Neuronal stem cell (in vitro differentiated cells): Measurements from ENCODE around the gene PID1.
A peak's percentile ranks its signal among the peaks of the same experiment; 100 is the strongest.

ENCODE experiments used
- DNase-seq: peaks from one replicate; pipeline ENCODE4 v3.0.0-alpha.2; 2013; ENCODE audit warnings: low spot score
- H2AFZ ChIP-seq: one replicate; pipeline ENCODE4 v1.6.1; 2013; ENCODE audit warnings: mild to moderate bottlenecking, low read length, inconsistent platforms
- H2AK5ac ChIP-seq: 2 replicates; pipeline ENCODE4 v1.6.1; 2013; ENCODE audit warnings: low read depth, mild to moderate bottlenecking, inconsistent platforms, low read length, moderate library complexity, mixed read lengths
- H2BK120ac ChIP-seq: 2 replicates; pipeline ENCODE4 v1.6.1; 2013; ENCODE audit warnings: low read depth, mild to moderate bottlenecking, inconsistent platforms, low read length, moderate library complexity, mixed read lengths
- H2BK12ac ChIP-seq: one replicate; pipeline ENCODE4 v1.6.1; 2013; ENCODE audit warnings: low read length, inconsistent platforms
- H2BK15ac ChIP-seq: 2 replicates; pipeline ENCODE4 v1.6.1; 2013; ENCODE audit warnings: mild to moderate bottlenecking, low read length, inconsistent platforms, mixed read lengths
- H2BK5ac ChIP-seq: one replicate; pipeline ENCODE4 v1.6.1; 2013; ENCODE audit warnings: inconsistent platforms, mild to moderate bottlenecking, low read length, moderate library complexity
- H3K14ac ChIP-seq: one replicate; pipeline ENCODE4 v1.6.1; 2013; ENCODE audit warnings: low read length, inconsistent platforms
- H3K18ac ChIP-seq: 2 replicates; pipeline ENCODE4 v1.6.1; 2013; ENCODE audit warnings: low read length, inconsistent platforms
- H3K23ac ChIP-seq: 2 replicates; pipeline ENCODE4 v1.6.1; 2013; ENCODE audit warnings: low read depth, mild to moderate bottlenecking, mixed read lengths, low read length, inconsistent platforms; ENCODE audit not compliant: poor library complexity
- H3K27ac ChIP-seq: replicated peaks from 3 replicates; pipeline ENCODE4 v1.5.1; 2013; ENCODE audit warnings: low read length, inconsistent platforms
- H3K27me3 ChIP-seq, 3 experiments: 2 replicates each; pipeline ENCODE4 v1.6.1; 2013; ENCODE audit warnings: low read length in 3 of 3, mild to moderate bottlenecking in 2 of 3, inconsistent platforms in 1 of 3, low read depth in 1 of 3, mixed read lengths in 1 of 3, moderate library complexity in 1 of 3; ENCODE audit not compliant: control insufficient read depth in 3 of 3, insufficient read depth in 3 of 3
- H3K36me3 ChIP-seq, 2 donors: replicated peaks in 1 of 2; 2 replicates each; pipeline ENCODE4 v1.6.1; 2013; ENCODE audit warnings: low read length in 2 of 2; ENCODE audit not compliant: control insufficient read depth in 2 of 2, insufficient read depth in 2 of 2
- H3K4ac ChIP-seq: 2 replicates; pipeline ENCODE4 v1.6.1; 2013; ENCODE audit warnings: inconsistent platforms, mild to moderate bottlenecking, low read length, moderate library complexity
- H3K4me1 ChIP-seq, 2 donors: 1 replicate in 1 of 2; 2 replicates in 1 of 2; pipeline ENCODE4 v1.6.1; 2013; ENCODE audit warnings: low read length in 2 of 2, low read depth in 1 of 2; ENCODE audit not compliant: control insufficient read depth in 2 of 2, insufficient read depth in 1 of 2
- H3K4me2 ChIP-seq: one replicate; pipeline ENCODE4 v1.6.1; 2013; ENCODE audit warnings: mild to moderate bottlenecking, low read length, inconsistent platforms; ENCODE audit not compliant: insufficient read depth, poor library complexity, severe bottlenecking
- H3K4me3 ChIP-seq, 2 donors: 2 replicates each; pipeline ENCODE4 v1.5.1; 2013; ENCODE audit warnings: low read length in 2 of 2, mild to moderate bottlenecking in 2 of 2, inconsistent platforms in 1 of 2, moderate library complexity in 1 of 2
- H3K79me1 ChIP-seq: one replicate; pipeline ENCODE4 v1.6.1; 2013; ENCODE audit warnings: low read depth, mild to moderate bottlenecking, inconsistent platforms, low read length, moderate library complexity
- H3K9ac ChIP-seq: one replicate; pipeline ENCODE4 v1.6.1; 2013; ENCODE audit warnings: mild to moderate bottlenecking, low read depth, low read length, inconsistent platforms; ENCODE audit not compliant: poor library complexity
- H3K9me3 ChIP-seq, 2 donors: replicated peaks in 1 of 2; 2 replicates each; pipeline versions ENCODE3 to v1.6.1; 2013; ENCODE audit warnings: low read length in 2 of 2, mild to moderate bottlenecking in 2 of 2, inconsistent platforms in 1 of 2, low read depth in 1 of 2, mixed read lengths in 1 of 2, moderate library complexity in 1 of 2; ENCODE audit not compliant: control insufficient read depth in 2 of 2, insufficient read depth in 1 of 2
- H4K8ac ChIP-seq: one replicate; pipeline ENCODE4 v1.6.1; 2013; ENCODE audit warnings: low read depth, mild to moderate bottlenecking, inconsistent platforms, low read length, moderate library complexity
- H4K91ac ChIP-seq: one replicate; pipeline ENCODE4 v1.6.1; 2013; ENCODE audit warnings: low read length, low read depth, mild to moderate bottlenecking, inconsistent platforms; ENCODE audit not compliant: poor library complexity
- WGBS, 2 donors: extraction: QIAGEN DNeasy Blood & Tissue Kit; methylation state at CpG; one replicate each; pipeline ENCODE4 v1.1.7; 2013; ENCODE audit warnings: missing lambda C conversion rate in 2 of 2, mixed read lengths in 1 of 2; ENCODE audit not compliant: insufficient read length in 2 of 2, insufficient replicate concordance in 1 of 2; ENCODE audit errors: extremely low coverage in 2 of 2; 5-methylcytosine and 5-hydroxymethylcytosine counted together

PID1 gene

DNA sequence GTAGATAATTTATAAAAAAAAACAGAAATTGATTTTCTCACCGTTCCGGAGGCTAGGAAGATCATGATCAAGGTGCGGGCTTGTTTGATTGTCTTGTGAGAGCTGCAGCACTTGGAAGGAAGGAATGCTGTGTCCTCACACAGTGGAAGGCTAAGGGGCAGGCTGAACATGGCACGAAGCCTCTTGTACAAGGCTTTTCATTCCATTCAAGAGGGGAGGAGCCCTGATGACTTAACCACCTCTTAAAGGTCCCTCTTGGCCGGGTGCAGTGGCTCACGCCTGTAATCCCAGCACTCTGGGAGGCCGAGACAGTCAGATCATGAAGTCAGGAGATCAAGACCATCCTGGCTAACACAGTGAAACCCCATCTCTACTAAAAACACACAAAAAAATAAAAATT, 39.2 kb downstream of the PID1 start:
- no peak overlapping the region for H3K23ac ChIP-seq
- no peak overlapping the region for H2BK12ac ChIP-seq
- no peak overlapping the region for H2BK15ac ChIP-seq
- H3K9ac ChIP-seq: no peak overlapping the region
- no peak overlapping the region for H2BK120ac ChIP-seq
- H3K9me3 ChIP-seq: no peaks in the 10 kb centered on the region
- no peak overlapping the region for H2AK5ac ChIP-seq
- no peak overlapping the region for H3K4ac ChIP-seq
- no peaks in the 10 kb centered on the region for H3K36me3 ChIP-seq
- no peak overlapping the region for H2AFZ ChIP-seq
- H3K27ac ChIP-seq: no peak overlapping the region
- no CpG with 5 or more reads among the region's 7 CpGs for WGBS, 2 donors
- no peaks in the 10 kb centered on the region for H3K4me1 ChIP-seq
- H3K27me3 ChIP-seq: no peaks in the 10 kb centered on the region
- no peaks in the 10 kb centered on the region for H3K79me1 ChIP-seq
- H3K4me3 ChIP-seq: no peak overlapping the region
- no peak overlapping the region for H3K4me2 ChIP-seq
- no peak overlapping the region for H3K18ac ChIP-seq
- no peak overlapping the region for H4K91ac ChIP-seq
- no peak overlapping the region for H2BK5ac ChIP-seq
- no peak overlapping the region for H4K8ac ChIP-seq
- no peak for DNase-seq
- H3K14ac ChIP-seq: no peak overlapping the region

DNA sequence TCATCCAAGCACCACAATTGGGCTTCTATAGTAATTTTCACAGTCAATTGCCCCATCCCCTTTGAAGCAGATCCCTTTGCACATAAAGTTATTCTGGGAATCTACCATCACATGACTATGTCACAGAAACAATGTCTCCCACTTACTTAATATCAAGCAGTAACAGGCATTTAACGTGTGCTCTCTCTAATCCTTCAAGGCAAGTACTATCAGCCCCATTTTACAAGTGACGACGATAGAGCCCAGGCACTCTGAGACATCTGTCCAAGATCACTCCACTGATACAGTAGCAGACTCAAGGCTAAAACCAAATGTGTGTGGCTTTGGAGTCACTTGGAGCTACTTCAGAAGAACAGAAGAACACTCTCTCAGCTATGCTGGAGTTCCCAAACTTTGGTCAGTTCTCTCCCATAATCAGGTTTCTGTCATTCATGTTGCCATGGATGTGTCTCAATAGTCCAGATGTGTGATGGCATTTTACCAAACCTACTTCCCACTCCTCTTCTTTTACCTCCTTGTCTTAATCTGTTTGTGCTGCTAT, 39.7 kb downstream of the PID1 start:
- Histone ChIP-seq H4K8ac (no peak overlapping the region), H2AFZ (no peak overlapping the region), H3K27me3 (no peaks in the 10 kb centered on the region), H2BK15ac (no peak overlapping the region), H3K4me3 (no peak overlapping the region), H3K4me1 (no peaks in the 10 kb centered on the region), H3K23ac (no peak overlapping the region), H2BK120ac (no peak overlapping the region), H3K27ac (no peak overlapping the region), H3K4ac (no peak overlapping the region), H3K14ac (no peak overlapping the region), H3K18ac (no peak overlapping the region), H3K79me1 (no peaks in the 10 kb centered on the region), H3K9ac (no peak overlapping the region), H2BK12ac (no peak overlapping the region), H3K36me3 (no peaks in the 10 kb centered on the region), H3K9me3 (no peaks in the 10 kb centered on the region), H2AK5ac (no peak overlapping the region), H2BK5ac (no peak overlapping the region), H3K4me2 (no peak overlapping the region), H4K91ac (no peak overlapping the region)
- DNase-seq: no peak
- WGBS, 2 donors: no CpG with 5 or more reads among the region's 3 CpGs

DNA sequence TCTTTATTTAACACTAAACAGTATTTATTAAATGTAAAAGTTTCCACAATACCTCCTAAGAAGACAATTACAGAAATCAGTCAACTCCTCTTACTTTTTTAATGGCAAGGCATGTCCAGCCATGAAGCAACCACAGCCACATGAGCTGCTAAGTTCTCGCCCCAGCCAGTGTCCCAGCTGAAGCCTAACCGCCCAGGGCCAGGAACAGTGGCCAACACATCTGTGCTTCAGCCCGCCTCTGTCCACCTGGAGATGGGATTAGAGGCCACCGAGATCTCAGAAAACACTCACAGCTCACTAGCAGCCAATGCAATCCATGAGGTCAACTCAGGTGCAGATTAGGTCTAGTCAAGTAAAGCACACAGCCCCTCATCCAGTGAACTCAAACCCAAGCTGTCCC, 40.2 kb downstream of the PID1 start:
- Histone ChIP-seq H2BK15ac (no peak overlapping the region), H2BK120ac (no peak overlapping the region), H3K18ac (no peak overlapping the region), H2BK5ac (no peak overlapping the region), H2BK12ac (no peak overlapping the region), H3K4me3 (no peak overlapping the region), H3K23ac (no peak overlapping the region), H4K91ac (no peak overlapping the region), H3K4me1 (no peaks in the 10 kb centered on the region), H4K8ac (no peak overlapping the region), H3K27me3 (no peaks in the 10 kb centered on the region), H3K79me1 (no peaks in the 10 kb centered on the region), H3K4ac (no peak overlapping the region), H2AK5ac (no peak overlapping the region), H3K14ac (no peak overlapping the region), H3K9me3 (no peaks in the 10 kb centered on the region), H3K4me2 (no peak overlapping the region), H3K36me3 (no peaks in the 10 kb centered on the region), H2AFZ (no peak overlapping the region), H3K27ac (no peak overlapping the region), H3K9ac (peak overlapping the region; percentile 35)
- WGBS, 2 donors: no CpG with 5 or more reads among the region's 4 CpGs
- no peak for DNase-seq

DNA sequence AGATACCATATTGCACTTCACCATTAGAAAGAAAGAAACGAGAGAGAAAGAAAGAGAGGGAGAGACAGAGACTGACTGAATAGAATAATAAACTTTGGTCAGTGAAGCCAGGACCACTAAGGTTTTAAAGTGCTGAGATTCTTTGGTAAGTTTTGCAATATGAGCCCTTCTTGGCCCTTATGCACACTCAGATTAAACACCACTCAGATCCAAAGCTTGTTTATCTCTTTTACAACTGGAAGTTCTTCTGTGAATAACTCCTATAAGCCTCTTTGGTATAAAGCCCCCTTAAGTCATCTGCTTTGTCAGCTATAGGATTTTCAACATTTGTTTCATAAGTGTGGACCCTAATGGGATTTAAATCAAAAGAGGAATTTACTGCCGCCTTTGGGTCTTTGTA, 40.8 kb downstream of the PID1 start:
- Histone ChIP-seq H3K27me3 (no peaks in the 10 kb centered on the region), H2AK5ac (no peak overlapping the region), H3K79me1 (no peaks in the 10 kb centered on the region), H3K4me1 (no peaks in the 10 kb centered on the region), H3K9me3 (no peaks in the 10 kb centered on the region), H3K14ac (no peak overlapping the region), H3K27ac (no peak overlapping the region), H4K91ac (no peak overlapping the region), H3K36me3 (no peaks in the 10 kb centered on the region), H2AFZ (no peak overlapping the region), H3K9ac (no peak overlapping the region), H2BK15ac (no peak overlapping the region), H3K4me3 (no peak overlapping the region), H3K4ac (no peak overlapping the region), H3K4me2 (no peak overlapping the region), H3K18ac (no peak overlapping the region), H4K8ac (no peak overlapping the region), H2BK120ac (no peak overlapping the region), H2BK12ac (no peak overlapping the region), H3K23ac (no peak overlapping the region), H2BK5ac (no peak overlapping the region)
- no CpG with 5 or more reads among the region's 2 CpGs for WGBS, 2 donors
- no peak for DNase-seq
